ENCODE results near the gene CCDC30.

CCDC30 gene

DNA sequence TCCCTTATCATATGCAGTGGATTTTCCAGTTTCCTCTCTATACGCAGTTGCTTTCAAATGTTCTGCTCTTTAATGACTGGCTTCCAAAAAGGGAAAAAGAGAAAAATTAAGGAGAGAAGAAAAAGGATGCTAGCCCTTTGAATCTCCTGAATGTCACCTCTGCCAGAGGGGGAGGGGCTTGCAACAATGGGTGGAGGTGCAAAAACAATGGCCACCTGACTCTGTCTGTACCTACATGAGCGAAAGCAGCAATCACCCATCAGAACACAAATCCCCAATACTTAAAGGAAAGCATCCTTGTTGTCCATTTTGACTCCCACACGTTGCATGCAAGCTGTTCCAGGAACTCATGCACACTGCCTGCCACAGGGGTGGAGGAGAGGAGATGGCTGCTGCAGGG is 61.2 kb downstream of the CCDC30 start:
- TF ChIP-seq, protein P1, sequence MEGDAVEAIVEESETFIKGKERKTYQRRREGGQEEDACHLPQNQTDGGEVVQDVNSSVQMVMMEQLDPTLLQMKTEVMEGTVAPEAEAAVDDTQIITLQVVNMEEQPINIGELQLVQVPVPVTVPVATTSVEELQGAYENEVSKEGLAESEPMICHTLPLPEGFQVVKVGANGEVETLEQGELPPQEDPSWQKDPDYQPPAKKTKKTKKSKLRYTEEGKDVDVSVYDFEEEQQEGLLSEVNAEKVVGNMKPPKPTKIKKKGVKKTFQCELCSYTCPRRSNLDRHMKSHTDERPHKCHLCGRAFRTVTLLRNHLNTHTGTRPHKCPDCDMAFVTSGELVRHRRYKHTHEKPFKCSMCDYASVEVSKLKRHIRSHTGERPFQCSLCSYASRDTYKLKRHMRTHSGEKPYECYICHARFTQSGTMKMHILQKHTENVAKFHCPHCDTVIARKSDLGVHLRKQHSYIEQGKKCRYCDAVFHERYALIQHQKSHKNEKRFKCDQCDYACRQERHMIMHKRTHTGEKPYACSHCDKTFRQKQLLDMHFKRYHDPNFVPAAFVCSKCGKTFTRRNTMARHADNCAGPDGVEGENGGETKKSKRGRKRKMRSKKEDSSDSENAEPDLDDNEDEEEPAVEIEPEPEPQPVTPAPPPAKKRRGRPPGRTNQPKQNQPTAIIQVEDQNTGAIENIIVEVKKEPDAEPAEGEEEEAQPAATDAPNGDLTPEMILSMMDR (conservative IDR thresholded peaks at IDR 0.05): no peak
- TF ChIP-seq ZFX (IDR thresholded peaks at IDR 0.05): no peak

DNA sequence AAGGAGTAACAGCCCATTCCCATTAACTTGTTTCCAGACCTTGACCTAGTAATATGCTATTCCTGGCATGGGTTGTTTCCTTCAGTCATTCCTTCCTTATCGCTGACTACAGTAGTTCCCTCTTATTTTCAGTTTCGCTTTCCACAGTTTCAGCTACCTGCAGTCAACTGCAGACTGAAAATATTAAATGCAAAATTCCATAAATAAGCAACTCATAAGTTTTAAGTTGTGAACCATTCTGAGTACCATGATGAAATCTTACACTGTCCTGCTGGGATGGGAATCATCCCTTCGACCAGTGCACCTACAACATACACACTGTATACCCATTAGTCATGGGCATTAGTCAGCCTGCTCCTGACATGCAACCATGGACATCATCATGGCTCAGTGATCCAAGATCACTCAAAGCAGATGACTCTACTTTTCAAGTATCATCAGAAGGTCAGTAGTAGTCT is 66.7 kb downstream of the CCDC30 start:
- TF ChIP-seq ZFX (IDR thresholded peaks at IDR 0.05): no peak
- TF ChIP-seq, protein P1 (conservative IDR thresholded peaks at IDR 0.05): no peak
- no peak overlapping the region for H3K27ac ChIP-seq

More for the DNA sequence above, 61.2 kb downstream of the CCDC30 start:
- no peak overlapping the region for H3K27ac ChIP-seq

DNA sequence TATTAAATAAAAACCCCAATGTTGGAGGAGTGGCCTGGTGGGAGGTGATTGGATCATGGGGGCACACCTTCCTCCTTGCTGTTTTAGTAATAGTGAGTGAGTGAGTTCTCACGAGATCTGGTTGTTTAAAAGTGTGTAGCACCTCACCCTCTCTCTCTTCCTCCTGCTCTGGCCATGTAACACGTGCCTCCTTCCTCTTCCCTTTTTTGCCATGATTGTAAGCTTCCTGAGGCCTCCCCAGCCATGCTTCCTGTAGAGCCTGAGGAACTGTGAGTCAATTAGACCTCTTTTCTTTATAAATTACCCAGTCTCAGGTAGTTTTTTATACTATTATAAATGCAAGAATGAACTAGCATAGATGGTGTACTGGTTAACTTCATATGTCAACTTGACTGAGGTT is 68.0 kb downstream of the CCDC30 start:
- TF ChIP-seq, protein P1 (conservative IDR thresholded peaks at IDR 0.05): no peak

GRCh38 chr1:42533101-42533863 is 70.2 kb downstream of the CCDC30 start:
- no peak overlapping the region for H3K27ac ChIP-seq
- no peak for TF ChIP-seq ZFX (IDR thresholded peaks at IDR 0.05)
- TF ChIP-seq, protein P1 (conservative IDR thresholded peaks at IDR 0.05): peak; percentile 9

More for the DNA sequence above, 68.0 kb downstream of the CCDC30 start:
- H3K27ac ChIP-seq: no peak overlapping the region

- TF ChIP-seq ZFX (IDR thresholded peaks at IDR 0.05): no peak
- TF ChIP-seq, protein P1 (conservative IDR thresholded peaks at IDR 0.05): no peak
- no peak overlapping the region for H3K27ac ChIP-seq
These were observed 78.0 kb downstream of the CCDC30 start for GRCh38 chr1:42541104-42541503.

GRCh38 chr1:42551180-42551579 is 88.1 kb downstream of the CCDC30 start:
- TF ChIP-seq ZFX (IDR thresholded peaks at IDR 0.05): no peak
- TF ChIP-seq, protein P1 (conservative IDR thresholded peaks at IDR 0.05): no peak
- no peak overlapping the region for H3K27ac ChIP-seq

DNA sequence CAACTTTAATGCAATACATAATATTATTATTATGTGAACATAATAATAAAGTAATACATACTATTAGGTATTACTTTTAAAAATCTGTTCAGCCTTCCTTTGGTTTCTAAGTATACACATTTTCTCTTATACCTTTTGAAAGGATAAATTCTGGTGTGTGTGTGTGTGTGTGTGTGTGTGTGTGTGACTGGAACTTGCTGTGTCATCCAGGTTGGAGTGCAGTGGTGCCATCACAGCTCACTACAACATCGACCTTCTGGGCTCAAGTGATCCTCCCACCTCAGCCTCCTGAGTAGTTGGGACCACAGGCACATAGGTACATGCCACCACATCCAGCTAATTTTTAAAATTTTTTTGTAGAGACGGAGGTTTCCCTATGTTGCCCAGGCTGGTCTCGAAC is 88.5 kb downstream of the CCDC30 start:
- TF ChIP-seq, protein P1 (conservative IDR thresholded peaks at IDR 0.05): no peak
- TF ChIP-seq ZFX (IDR thresholded peaks at IDR 0.05): no peak

More for the DNA sequence above, 88.5 kb downstream of the CCDC30 start:
- H3K27ac ChIP-seq: no peak overlapping the region
